Testis (tissue), 3 donors: ENCODE measurements around the gene R3HDM2. TPM values are rescaled to one million over a fixed set of nuclear protein-coding genes. Genes with fewer than 3 reads are reported as not detected.

Experiments used
- DNase-seq: peaks from one replicate; pipeline ENCODE4 v3.0.0-alpha.2; 2019
- H3K27ac ChIP-seq, 2 donors: fragments of 200-600 bp; sonication (generic); one replicate each; pipeline ENCODE4 v1.5.1; 2019
- H3K27me3 ChIP-seq: fragments of 200-600 bp; sonication (generic); one replicate; pipeline ENCODE4 v1.5.1; 2019
- H3K36me3 ChIP-seq: fragments of 200-600 bp; sonication (generic); one replicate; pipeline ENCODE4 v1.5.1; 2017; ENCODE audit warnings: low read depth; ENCODE audit errors: missing control alignments
- H3K4me1 ChIP-seq: fragments of 200-600 bp; sonication (generic); one replicate; pipeline ENCODE4 v1.5.1; 2019
- H3K4me3 ChIP-seq, 2 donors: fragments of 200-600 bp; sonication (generic); one replicate each; pipeline ENCODE4 v1.5.1; 2017 to 2019
- H3K9me3 ChIP-seq: fragments of 200-600 bp; sonication (generic); one replicate; pipeline ENCODE4 v1.5.1; 2017
- CTCF ChIP-seq, 3 experiments: fragments of 450-650 bp in 2 of 3; fragments of 200-600 bp in 1 of 3; sonication (generic) in 1 of 3; IDR thresholded peaks; one replicate each; pipeline ENCODE4 v1.5.1; 2016 to 2019; ENCODE audit warnings: antibody characterized with exemption in 3 of 3, mild to moderate bottlenecking in 2 of 3, moderate library complexity in 1 of 3
- POLR2A ChIP-seq: fragments of 450-650 bp; IDR thresholded peaks from one replicate; pipeline ENCODE4 v1.6.1; 2017; ENCODE audit warnings: antibody characterized with exemption, mild to moderate bottlenecking, moderate library complexity
- WGBS, 2 donors: methylation state at CpG; one replicate each; pipeline ENCODE4 v1.1.5; 2018; 5-methylcytosine and 5-hydroxymethylcytosine counted together
- intact Hi-C: fragments of 100-400 bp; cut with DNase I; formaldehyde crosslinking; loops from one replicate; pipeline ENCODE4 v1.15.1; 2023; ENCODE audit warnings: low total_unique reads
- polyA plus RNA-seq: library from polyadenylated mRNA; stranded (reverse); fragments of 350-450 nt; fragmentation: Illumina TruSeq; extraction: RNeasy Lipid Tissue Mini Kit (QIAGEN cat#74804); gene quantifications from one replicate; pipeline ENCODE4 v1.2.3, GENCODE V29; 2014; ENCODE audit warnings: low read depth, low replicate concordance; ENCODE audit not compliant: insufficient read depth
- total RNA-seq, 2 donors: library from RNA; depleted of rRNA; stranded (reverse); fragments of >200 nt; gene quantifications; one replicate each; pipeline ENCODE4 v1.2.3, GENCODE V29; 2016

Gene R3HDM2
- total and polyA plus RNA-seq, 3 donors from 2014 or later, result 54.6 to 93.9 (median 92.0) TPM

DNA sequence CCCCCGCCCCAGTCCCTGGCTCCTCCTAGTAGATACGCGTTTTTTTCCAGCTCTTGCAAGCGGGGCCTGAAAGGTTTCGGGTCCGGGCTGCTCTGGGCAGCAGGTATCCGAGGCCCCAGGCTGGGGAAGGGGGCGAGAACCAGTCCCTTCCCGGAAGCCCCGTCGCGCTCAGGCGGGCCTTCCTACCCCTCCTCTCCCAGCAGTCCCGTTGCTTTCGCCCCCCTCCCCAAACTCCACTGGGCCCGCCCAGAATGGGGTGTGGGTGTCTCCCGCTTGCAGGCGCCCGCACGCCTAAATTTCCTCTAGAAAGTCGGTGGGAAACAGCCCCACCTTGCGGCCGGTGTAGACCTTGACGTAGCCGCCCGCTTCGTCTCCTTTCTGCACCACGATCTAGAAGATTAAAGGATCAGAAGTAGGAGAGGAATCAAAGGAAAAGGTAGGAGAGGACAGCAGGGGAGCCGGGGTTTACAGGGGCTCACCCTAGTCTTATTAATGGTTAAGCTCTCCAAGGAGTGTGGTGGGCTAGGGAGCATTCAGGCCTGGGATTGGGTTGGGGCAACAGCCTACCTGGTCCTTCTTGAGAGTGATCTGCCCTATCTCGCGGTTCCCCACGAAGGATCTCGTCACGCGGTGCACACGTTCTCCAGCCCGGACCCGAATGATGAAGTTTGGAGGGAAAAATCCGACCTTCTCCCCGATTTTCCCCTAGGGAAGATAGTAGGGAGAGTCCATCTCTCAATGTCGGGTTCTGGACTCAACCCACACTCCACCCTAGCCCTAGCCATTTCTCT is 187.1 kb downstream of the R3HDM2 start:
- H3K9me3 ChIP-seq, result no peaks in the 10 kb centered on the region
- H3K4me1 ChIP-seq, result peaks cover 25% of the 10 kb centered on the region
- DNase-seq, result peak; percentile 76
- peak overlapping the region; percentile 31 to 40 for H3K4me3 ChIP-seq
- 12 to 16% methylated on average over 34 to 41 of the region's 41 CpGs for WGBS, 2 donors
- H3K36me3 ChIP-seq, result no peaks in the 10 kb centered on the region
- no peak overlapping the region for H3K27ac ChIP-seq
- no peak for TF ChIP-seq POLR2A
- TF ChIP-seq CTCF (IDR thresholded peaks at IDR 0.05), result peak; percentile 54 to 62 (median 59)
- intact Hi-C loops, result no loop called here
- H3K27me3 ChIP-seq, result no peaks in the 10 kb centered on the region

DNA sequence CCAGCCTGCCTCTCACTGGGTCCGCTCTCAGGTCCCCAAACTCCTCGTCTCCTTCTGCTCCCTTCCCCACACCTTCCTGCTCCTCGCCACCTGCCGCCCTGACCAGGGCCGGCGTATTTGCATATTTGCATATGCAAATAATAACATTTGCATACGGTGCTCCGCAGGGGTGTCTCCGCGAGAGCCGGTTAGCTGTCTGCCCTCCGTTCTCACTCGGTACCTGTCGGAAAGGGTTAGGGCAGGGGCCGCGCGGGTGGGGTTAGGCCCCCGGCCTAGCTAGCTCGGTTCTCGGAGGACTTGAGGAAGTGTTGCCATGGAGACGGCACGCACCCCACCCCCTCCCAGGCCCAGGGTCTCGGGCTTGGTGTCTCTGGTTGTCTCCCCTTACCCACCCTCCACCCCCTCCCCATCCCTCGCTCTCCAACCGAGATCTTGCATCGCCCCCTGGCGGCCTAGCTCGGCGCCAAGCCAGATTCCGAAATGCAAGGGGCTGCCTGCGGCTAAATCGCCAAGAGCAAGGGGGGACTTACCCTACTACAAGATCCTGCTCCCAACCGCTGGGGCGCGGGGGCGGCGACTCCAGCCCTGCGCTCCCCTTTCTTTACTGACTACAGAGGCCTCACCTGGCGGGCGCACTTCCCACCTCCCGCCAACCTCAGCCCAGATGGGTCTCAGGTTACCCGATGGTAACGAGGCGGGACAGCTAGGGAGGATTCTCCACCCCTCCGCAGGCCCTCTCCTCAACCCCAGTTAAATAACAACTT is 188.0 kb downstream of the R3HDM2 start:
- intact Hi-C loops, result no loop called here
- Histone ChIP-seq H3K4me1 (peaks cover 33% of the 10 kb centered on the region), H3K9me3 (no peaks in the 10 kb centered on the region), H3K27ac (no peak overlapping the region), H3K36me3 (no peaks in the 10 kb centered on the region), H3K27me3 (no peaks in the 10 kb centered on the region), H3K4me3 (peak overlapping the region; percentile 31 to 40)
- peak; percentile 65 for DNase-seq
- TF ChIP-seq CTCF (IDR thresholded peaks at IDR 0.05), result peak; percentile 18 to 53 (median 51)
- no peak for TF ChIP-seq POLR2A
- WGBS, 2 donors, result 4 to 8% methylated on average over 15 to 41 of the region's 45 CpGs

DNA sequence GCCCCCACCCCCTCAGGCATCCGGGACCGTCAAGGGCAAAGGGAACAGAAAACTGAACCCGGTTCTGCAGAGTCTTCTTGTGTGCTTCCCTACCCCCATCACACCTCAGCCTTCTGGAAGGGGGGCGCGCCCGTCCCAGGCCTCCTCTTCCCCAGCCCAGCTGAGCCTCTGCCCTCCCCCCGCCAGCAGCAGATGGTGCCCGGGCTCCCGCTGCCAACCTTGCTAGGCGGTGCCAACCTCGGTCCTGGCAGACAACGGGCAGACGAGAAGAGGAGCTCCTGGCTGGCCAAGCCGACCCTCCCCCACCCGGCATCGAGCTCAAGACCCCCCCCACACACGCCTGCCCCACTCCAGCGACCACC is 188.5 kb downstream of the R3HDM2 start:
- H3K27ac ChIP-seq, result no peak overlapping the region
- no peaks in the 10 kb centered on the region for H3K27me3 ChIP-seq
- TF ChIP-seq CTCF (IDR thresholded peaks at IDR 0.05) (no peak), POLR2A (no peak)
- no peaks in the 10 kb centered on the region for H3K36me3 ChIP-seq
- no peak for DNase-seq
- peaks cover 34% of the 10 kb centered on the region for H3K4me1 ChIP-seq
- intact Hi-C loops, result no loop called here
- peak overlapping the region in 1 of 2 donors; percentile 31 for H3K4me3 ChIP-seq
- WGBS, 2 donors, result 5 to 6% methylated on average over 4 to 18 of the region's 18 CpGs
- H3K9me3 ChIP-seq, result no peaks in the 10 kb centered on the region

- H3K27me3 ChIP-seq, result no peaks in the 10 kb centered on the region
These were observed 189.2 kb downstream of the R3HDM2 start for GRCh38 chr12:57241402-57242310.

More at GRCh38 chr12:57241402-57242310, 189.2 kb downstream of the R3HDM2 start:
- intact Hi-C loops, result no loop called here
- Histone ChIP-seq H3K36me3 (no peaks in the 10 kb centered on the region), H3K4me3 (no peak overlapping the region), H3K27ac (no peak overlapping the region), H3K9me3 (no peaks in the 10 kb centered on the region), H3K4me1 (peaks cover 34% of the 10 kb centered on the region)
- DNase-seq, result no peak
- TF ChIP-seq CTCF (IDR thresholded peaks at IDR 0.05) (no peak), POLR2A (no peak)
- WGBS, 2 donors, result 21 to 28% methylated on average over 46 to 48 of the region's 48 CpGs
